H9 (cell line): Measurements from ENCODE around the gene SPRED3. TPM values are rescaled to one million over a fixed set of nuclear protein-coding genes. Genes with fewer than 3 reads are reported as not detected.

Source experiments
- DNase-seq: peaks from one replicate; pipeline ENCODE4 v3.0.0-alpha.2; 2017
- H2AFZ ChIP-seq: one replicate; pipeline ENCODE4 v1.6.1; 2013; ENCODE audit warnings: mild to moderate bottlenecking, low read length, control low read depth, moderate library complexity
- H2AK5ac ChIP-seq: 2 replicates; pipeline ENCODE4 v1.6.1; 2013; ENCODE audit warnings: low read length, control low read depth, mixed read lengths; ENCODE audit not compliant: insufficient read length
- H2BK120ac ChIP-seq: one replicate; pipeline ENCODE4 v1.6.1; 2013; ENCODE audit warnings: low read depth, mild to moderate bottlenecking, low read length, control low read depth, inconsistent platforms; ENCODE audit not compliant: poor library complexity, severe bottlenecking
- H2BK12ac ChIP-seq: 2 replicates; pipeline ENCODE4 v1.6.1; 2013; ENCODE audit warnings: low read length, control low read depth, mixed read lengths, low read depth; ENCODE audit not compliant: insufficient read length
- H2BK15ac ChIP-seq: 2 replicates; pipeline ENCODE4 v1.6.1; 2013; ENCODE audit warnings: low read depth, low read length, control low read depth
- H2BK20ac ChIP-seq: one replicate; pipeline ENCODE4 v1.6.1; 2013; ENCODE audit warnings: low read depth, mild to moderate bottlenecking, low read length, control low read depth, inconsistent platforms; ENCODE audit not compliant: poor library complexity, severe bottlenecking
- H2BK5ac ChIP-seq: 2 replicates; pipeline ENCODE4 v1.6.1; 2013; ENCODE audit warnings: low read length, control low read depth, mixed read lengths; ENCODE audit not compliant: insufficient read length
- H3K14ac ChIP-seq: 2 replicates; pipeline ENCODE4 v1.6.1; 2013; ENCODE audit warnings: low read length, control low read depth; ENCODE audit not compliant: insufficient read depth
- H3K18ac ChIP-seq: 2 replicates; pipeline ENCODE4 v1.6.1; 2013; ENCODE audit warnings: low read depth, mild to moderate bottlenecking, mixed read lengths, low read length, control low read depth; ENCODE audit not compliant: insufficient read length
- H3K23ac ChIP-seq: 2 replicates; pipeline ENCODE4 v1.6.1; 2013; ENCODE audit warnings: low read length, control low read depth, mixed read lengths, low read depth; ENCODE audit not compliant: insufficient read length
- H3K23me2 ChIP-seq: 2 replicates; pipeline ENCODE4 v1.6.1; 2013; ENCODE audit warnings: low read depth, mild to moderate bottlenecking, mixed read lengths, low read length, control low read depth; ENCODE audit not compliant: insufficient read length, poor library complexity, severe bottlenecking
- H3K27ac ChIP-seq: 2 replicates; pipeline ENCODE4 v1.5.1; 2013; ENCODE audit warnings: low read length, control low read depth, mixed read lengths, low read depth; ENCODE audit not compliant: insufficient read length
- H3K27me3 ChIP-seq: 2 replicates; pipeline ENCODE4 v1.6.1; 2013; ENCODE audit warnings: low read length, control low read depth, inconsistent platforms; ENCODE audit not compliant: insufficient read depth
- H3K4ac ChIP-seq: 2 replicates; pipeline ENCODE4 v1.6.1; 2013; ENCODE audit warnings: low read depth, mild to moderate bottlenecking, control low read depth, inconsistent platforms, low read length, moderate library complexity
- H3K4me1 ChIP-seq: 2 replicates; pipeline ENCODE4 v1.6.1; 2013; ENCODE audit warnings: low read length, control low read depth, inconsistent platforms; ENCODE audit not compliant: insufficient read depth
- H3K4me2 ChIP-seq: 2 replicates; pipeline ENCODE4 v1.6.1; 2013; ENCODE audit warnings: low read length, control low read depth, mixed read lengths; ENCODE audit not compliant: insufficient read length, insufficient read depth
- H3K56ac ChIP-seq: 2 replicates; pipeline ENCODE4 v1.6.1; 2013; ENCODE audit warnings: low read depth, mild to moderate bottlenecking, mixed read lengths, low read length, control low read depth; ENCODE audit not compliant: insufficient read length
- H3K79me1 ChIP-seq: 2 replicates; pipeline ENCODE4 v1.6.1; 2013; ENCODE audit warnings: low read depth, mild to moderate bottlenecking, moderate library complexity, low read length, control low read depth, inconsistent platforms; ENCODE audit not compliant: insufficient read depth, poor library complexity, severe bottlenecking
- H3K79me2 ChIP-seq: 2 replicates; pipeline ENCODE4 v1.6.1; 2013; ENCODE audit warnings: low read length, control low read depth, inconsistent platforms; ENCODE audit not compliant: insufficient read depth
- H3K9ac ChIP-seq: 2 replicates; pipeline ENCODE4 v1.6.1; 2013; ENCODE audit warnings: low read length, control low read depth, mixed read lengths; ENCODE audit not compliant: insufficient read length; ENCODE audit errors: extremely low read depth
- H3K9me3 ChIP-seq: one replicate; pipeline ENCODE4 v1.6.1; 2013; ENCODE audit warnings: low read depth, low read length, inconsistent platforms; ENCODE audit not compliant: control insufficient read depth
- H3T11ph ChIP-seq: one replicate; pipeline ENCODE4 v1.6.1; 2013; ENCODE audit warnings: mild to moderate bottlenecking, low read length, control low read depth, inconsistent platforms
- H4K20me1 ChIP-seq: one replicate; pipeline ENCODE4 v1.6.1; 2013; ENCODE audit not compliant: control insufficient read depth, insufficient read length, insufficient read depth
- H4K5ac ChIP-seq: 2 replicates; pipeline ENCODE4 v1.6.1; 2013; ENCODE audit warnings: low read depth, mild to moderate bottlenecking, mixed read lengths, low read length, control low read depth; ENCODE audit not compliant: insufficient read length
- H4K8ac ChIP-seq: replicated peaks from 2 replicates; pipeline ENCODE4 v1.6.1; 2013; ENCODE audit warnings: low read length, control low read depth, mixed read lengths, low read depth; ENCODE audit not compliant: insufficient read length
- H4K91ac ChIP-seq: 2 replicates; pipeline ENCODE4 v1.6.1; 2013; ENCODE audit warnings: low read depth, mild to moderate bottlenecking, moderate library complexity, mixed read lengths, low read length, control low read depth; ENCODE audit not compliant: insufficient read length
- H3K27ac Mint-ChIP-seq, 3 experiments: 2 replicates in 2 of 3; 3 replicates in 1 of 3; pipeline ENCODE4 v1.8.0; 2020 to 2021; ENCODE audit warnings: mixed read lengths in 3 of 3, mild to moderate bottlenecking in 1 of 3, moderate library complexity in 1 of 3
- H3K27me3 Mint-ChIP-seq: 2 replicates; pipeline ENCODE4 v1.8.0; 2021; ENCODE audit warnings: low read depth, mild to moderate bottlenecking, moderate library complexity, mixed read lengths
- H3K36me3 Mint-ChIP-seq, 3 experiments: 2 replicates in 2 of 3; 3 replicates in 1 of 3; pipeline ENCODE4 v1.8.0; 2020 to 2021; ENCODE audit warnings: low read depth in 3 of 3, mixed read lengths in 3 of 3; ENCODE audit not compliant: insufficient read depth in 1 of 3
- H3K4me1 Mint-ChIP-seq, 2 experiments: 2 replicates each; pipeline ENCODE4 v1.8.0; 2020; ENCODE audit warnings: mixed read lengths in 2 of 2
- H3K4me3 Mint-ChIP-seq, 2 experiments: 2 replicates in 1 of 2; 3 replicates in 1 of 2; pipeline ENCODE4 v1.8.0; 2020 to 2021; ENCODE audit warnings: mild to moderate bottlenecking in 2 of 2, mixed read lengths in 2 of 2, moderate library complexity in 1 of 2
- H3K9me3 Mint-ChIP-seq, 2 experiments: 2 replicates in 1 of 2; 3 replicates in 1 of 2; pipeline ENCODE4 v1.8.0; 2020; ENCODE audit warnings: mild to moderate bottlenecking in 2 of 2, mixed read lengths in 2 of 2, moderate library complexity in 1 of 2
- CTCF ChIP-seq: fragments of 200-600 bp; sonication (generic); conservative IDR thresholded peaks from 3 replicates; pipeline ENCODE4 v1.8.0; 2021; ENCODE audit warnings: antibody characterized with exemption, mild to moderate bottlenecking
- WGBS: extraction: QIAGEN DNeasy Blood & Tissue Kit; methylation state at CpG from one replicate; pipeline ENCODE4 v1.1.7; 2013; ENCODE audit warnings: missing lambda C conversion rate, low lambda C conversion rate, mixed read lengths; ENCODE audit not compliant: insufficient read length; ENCODE audit errors: extremely low coverage; 5-methylcytosine and 5-hydroxymethylcytosine counted together
- total RNA-seq: library from RNA; stranded (reverse); gene quantifications from 2 replicates; pipeline ENCODE4 v1.2.1, GENCODE V29; 2021

Gene SPRED3
- total RNA-seq, 1 experiment from 2014 or later = 16.4 TPM

GRCh38 chr19:38383743-38384142, 4.8 kb upstream of the SPRED3 start:
- Histone ChIP-seq H2BK12ac (no peak overlapping the region), H3K79me2 (no peaks in the 10 kb centered on the region), H3K14ac (no peak overlapping the region), H4K20me1 (peaks cover 3% of the 10 kb centered on the region), H3K23ac (no peak overlapping the region), H3K56ac (no peak overlapping the region), H3K4me2 (no peak overlapping the region), H3K27me3 (no peaks in the 10 kb centered on the region), H2BK20ac (no peak overlapping the region), H3K79me1 (no peaks in the 10 kb centered on the region), H2BK5ac (no peak overlapping the region), H3K23me2 (peaks cover 22% of the 10 kb centered on the region), H3K9me3 (no peaks in the 10 kb centered on the region), H2BK15ac (no peak overlapping the region), H2AK5ac (no peak overlapping the region), H3K9ac (no peak overlapping the region), H2AFZ (no peak overlapping the region), H4K91ac (no peak overlapping the region), H3K18ac (no peak overlapping the region), H3K4me1 (no peaks in the 10 kb centered on the region), H3T11ph (no peak overlapping the region), H4K8ac (no peak overlapping the region), H3K27ac (no peak overlapping the region), H4K5ac (no peak overlapping the region), H2BK120ac (no peak overlapping the region), H3K4ac (no peak overlapping the region)
- WGBS = no CpG with 5 or more reads among the region's 2 CpGs
- DNase-seq = no peak
- TF ChIP-seq CTCF = no peak
- H3K9me3 Mint-ChIP-seq = no peaks in the 10 kb centered on the region
- peaks cover 20 to 55% (median 43%) of the 10 kb centered on the region in 3 experiments; a peak in 6 of 7 replicates for H3K36me3 Mint-ChIP-seq
- H3K27ac Mint-ChIP-seq = no peak overlapping the region; a peak in 1 of 7 replicates
- H3K4me3 Mint-ChIP-seq = no peak overlapping the region
- H3K27me3 Mint-ChIP-seq = peaks cover 2% of the 10 kb centered on the region; the same call in 1 of the 2 replicates
- H3K4me1 Mint-ChIP-seq = peaks cover 9 to 16% of the 10 kb centered on the region in 2 experiments
